Kidney epithelial cell (primary cell): ENCODE results near the gene TTLL11. TPM values are rescaled to one million over a fixed set of nuclear protein-coding genes. Genes with fewer than 3 reads are reported as not detected.

Experiments
- DNase-seq: peaks from one replicate; pipeline ENCODE4 v3.0.0-alpha.2; 2010; ENCODE audit warnings: low read depth
- H3K27me3 ChIP-seq: 2 replicates; pipeline ENCODE4 v1.6.0; 2011; ENCODE audit warnings: low read length; ENCODE audit not compliant: control insufficient read depth, insufficient read depth
- H3K36me3 ChIP-seq: 2 replicates; pipeline ENCODE4 v1.5.1; 2011; ENCODE audit warnings: low read length; ENCODE audit not compliant: control insufficient read depth, insufficient read depth
- H3K4me3 ChIP-seq: 2 replicates; pipeline ENCODE4 v1.5.1; 2011; ENCODE audit warnings: low read depth, mild to moderate bottlenecking, control low read depth, low read length
- total RNA-seq: library from RNA; depleted of rRNA; stranded (reverse); fragments of >200 nt; gene quantifications from 2 replicates; pipeline ENCODE4 v1.2.3, GENCODE V29; 2015
- TF ChIP-seq, protein P1 (sequence below): IDR thresholded peaks from 2 replicates; pipeline ENCODE4 v1.5.1; 2011; ENCODE audit warnings: mild to moderate bottlenecking, moderate library complexity, low read length, control low read depth, inconsistent platforms; ENCODE audit not compliant: insufficient read depth, poor library complexity, severe bottlenecking

TTLL11 gene
- total RNA-seq, 1 donor from 2014 or later, result 4.2 TPM

DNA sequence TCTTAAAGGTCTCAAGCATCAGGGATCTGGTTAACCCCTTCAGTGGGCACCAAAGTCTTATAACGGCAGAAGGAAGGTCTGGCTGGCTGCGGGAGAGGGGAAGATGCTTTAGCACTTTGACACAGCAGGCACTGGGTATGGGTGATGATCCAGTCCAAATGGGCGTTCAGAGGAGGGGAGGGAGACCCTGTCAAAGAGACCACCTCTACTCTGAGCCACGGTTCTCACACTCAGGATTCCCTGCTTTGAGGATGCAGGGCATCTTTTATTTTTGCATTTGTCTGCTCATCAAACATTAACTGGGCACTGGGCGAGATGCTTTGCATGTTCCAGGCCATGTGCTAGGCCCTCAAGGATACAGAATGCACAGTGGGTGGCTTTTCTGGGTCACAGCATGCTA lies 237.6 kb downstream of the TTLL11 start:
- no peak for DNase-seq
- Histone ChIP-seq H3K36me3 (no peaks in the 10 kb centered on the region), H3K27me3 (peaks cover 7% of the 10 kb centered on the region), H3K4me3 (no peak overlapping the region)
- TF ChIP-seq, protein P1, sequence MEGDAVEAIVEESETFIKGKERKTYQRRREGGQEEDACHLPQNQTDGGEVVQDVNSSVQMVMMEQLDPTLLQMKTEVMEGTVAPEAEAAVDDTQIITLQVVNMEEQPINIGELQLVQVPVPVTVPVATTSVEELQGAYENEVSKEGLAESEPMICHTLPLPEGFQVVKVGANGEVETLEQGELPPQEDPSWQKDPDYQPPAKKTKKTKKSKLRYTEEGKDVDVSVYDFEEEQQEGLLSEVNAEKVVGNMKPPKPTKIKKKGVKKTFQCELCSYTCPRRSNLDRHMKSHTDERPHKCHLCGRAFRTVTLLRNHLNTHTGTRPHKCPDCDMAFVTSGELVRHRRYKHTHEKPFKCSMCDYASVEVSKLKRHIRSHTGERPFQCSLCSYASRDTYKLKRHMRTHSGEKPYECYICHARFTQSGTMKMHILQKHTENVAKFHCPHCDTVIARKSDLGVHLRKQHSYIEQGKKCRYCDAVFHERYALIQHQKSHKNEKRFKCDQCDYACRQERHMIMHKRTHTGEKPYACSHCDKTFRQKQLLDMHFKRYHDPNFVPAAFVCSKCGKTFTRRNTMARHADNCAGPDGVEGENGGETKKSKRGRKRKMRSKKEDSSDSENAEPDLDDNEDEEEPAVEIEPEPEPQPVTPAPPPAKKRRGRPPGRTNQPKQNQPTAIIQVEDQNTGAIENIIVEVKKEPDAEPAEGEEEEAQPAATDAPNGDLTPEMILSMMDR, result no peak

DNA sequence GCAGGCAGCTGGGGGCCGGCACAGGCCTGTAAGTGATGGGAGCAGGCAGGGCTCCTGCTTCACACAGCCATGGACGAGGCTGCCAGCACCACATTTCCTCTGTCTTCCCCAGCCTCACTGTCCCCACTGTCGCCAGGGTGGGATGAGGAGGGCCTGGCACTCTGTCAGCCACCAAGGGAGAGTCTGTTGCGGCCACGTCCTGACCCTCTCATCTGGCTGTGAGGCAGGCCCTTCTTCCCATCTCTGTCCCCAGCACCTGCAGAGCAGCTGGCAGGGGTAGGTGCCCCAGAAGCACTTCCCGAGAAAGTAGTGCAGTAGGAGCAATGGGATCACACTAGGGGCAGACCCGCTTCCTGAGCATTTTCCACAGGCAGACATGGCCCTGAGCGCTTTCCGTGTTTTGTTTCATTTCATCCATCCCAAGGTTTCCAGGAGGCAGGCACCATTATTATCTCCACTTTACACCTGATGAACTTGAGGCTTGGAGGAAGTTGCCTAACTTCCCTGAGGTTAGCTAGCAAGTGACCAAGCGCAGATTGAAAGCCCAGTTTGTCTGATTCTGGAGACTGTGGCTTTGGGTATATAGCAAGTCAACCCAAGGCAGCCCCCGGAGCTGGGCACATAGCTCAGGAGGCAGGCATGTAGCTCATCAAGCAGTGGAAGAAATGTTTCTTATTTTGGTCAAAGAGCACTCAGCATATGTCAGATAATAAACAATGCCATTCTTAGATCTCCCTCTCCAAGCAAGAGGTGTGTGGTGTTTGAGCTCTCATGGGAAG lies 239.3 kb downstream of the TTLL11 start:
- TF ChIP-seq, protein P1, result no peak
- Histone ChIP-seq H3K4me3 (no peak overlapping the region), H3K27me3 (peaks cover 6% of the 10 kb centered on the region), H3K36me3 (no peaks in the 10 kb centered on the region)
- DNase-seq, result no peak

DNA sequence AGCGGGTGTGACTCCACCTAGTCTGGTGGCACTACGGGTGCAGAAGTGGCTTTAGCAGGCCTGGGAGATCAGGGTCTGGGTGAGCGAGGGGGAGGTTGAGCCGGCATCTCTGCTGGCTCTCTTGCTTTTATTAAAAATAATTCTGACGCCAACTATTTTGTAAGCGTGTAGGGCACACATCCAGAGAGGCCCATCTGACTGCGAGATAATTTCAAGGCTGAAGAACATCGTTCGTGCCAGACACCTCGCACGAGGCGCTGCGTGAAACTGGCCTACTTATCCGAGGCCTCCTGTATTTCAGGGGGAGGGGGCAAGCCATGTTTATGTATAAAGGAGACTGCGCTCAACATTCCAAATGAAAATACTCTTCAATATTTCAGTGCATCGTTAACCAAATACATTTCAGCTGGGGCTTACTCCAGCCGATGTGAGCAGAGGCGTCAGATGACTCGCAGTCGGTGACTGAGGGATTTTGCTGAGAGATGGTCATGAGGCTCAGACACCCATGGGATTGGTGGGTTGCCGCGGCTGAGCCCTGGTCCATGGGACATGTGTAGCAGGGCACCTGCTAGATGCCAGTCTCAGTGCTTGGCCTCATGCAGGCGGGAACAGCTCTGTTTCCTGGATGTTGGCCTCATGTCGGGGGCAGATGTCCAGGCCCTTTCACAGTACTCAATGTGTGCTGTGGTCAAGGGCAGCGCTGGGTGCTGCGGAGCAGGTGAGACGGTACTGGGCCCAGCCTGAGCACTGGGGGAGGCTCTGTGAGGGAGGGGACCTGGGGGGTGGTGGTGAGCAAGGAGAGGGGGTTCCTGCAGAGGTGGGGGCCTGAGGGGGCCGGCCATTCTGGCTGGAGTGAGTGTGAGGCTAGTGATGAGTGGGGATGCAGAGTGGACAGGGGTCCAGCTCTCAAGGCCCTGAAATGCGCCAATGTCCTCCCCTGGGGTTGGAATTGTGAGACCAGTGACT lies 240.2 kb downstream of the TTLL11 start:
- Histone ChIP-seq H3K27me3 (peaks cover 2% of the 10 kb centered on the region), H3K36me3 (no peaks in the 10 kb centered on the region), H3K4me3 (no peak overlapping the region)
- TF ChIP-seq, protein P1, result no peak
- no peak for DNase-seq

DNA sequence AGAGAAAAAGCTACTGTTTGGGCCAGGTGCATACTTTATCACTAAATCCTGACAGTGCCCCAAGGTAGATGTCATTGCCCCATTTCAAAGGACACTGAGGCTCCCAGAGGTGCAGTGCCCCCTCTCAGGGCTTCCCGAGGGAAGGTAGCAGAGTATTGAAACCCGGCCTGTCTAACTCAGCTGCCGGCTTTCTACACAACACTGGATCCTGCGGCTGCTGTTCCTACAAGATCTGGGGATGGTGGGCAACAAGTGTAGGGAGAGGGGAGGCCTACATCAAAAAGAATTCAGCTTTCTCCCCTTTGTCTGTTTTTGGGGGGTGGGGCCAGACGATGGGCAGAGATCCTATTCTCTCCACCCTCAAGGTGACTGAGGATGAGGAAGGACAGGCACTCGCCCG lies 240.9 kb downstream of the TTLL11 start:
- TF ChIP-seq, protein P1, result no peak
- DNase-seq, result no peak
- Histone ChIP-seq H3K36me3 (no peaks in the 10 kb centered on the region), H3K4me3 (no peak overlapping the region), H3K27me3 (peaks cover 2% of the 10 kb centered on the region)

DNA sequence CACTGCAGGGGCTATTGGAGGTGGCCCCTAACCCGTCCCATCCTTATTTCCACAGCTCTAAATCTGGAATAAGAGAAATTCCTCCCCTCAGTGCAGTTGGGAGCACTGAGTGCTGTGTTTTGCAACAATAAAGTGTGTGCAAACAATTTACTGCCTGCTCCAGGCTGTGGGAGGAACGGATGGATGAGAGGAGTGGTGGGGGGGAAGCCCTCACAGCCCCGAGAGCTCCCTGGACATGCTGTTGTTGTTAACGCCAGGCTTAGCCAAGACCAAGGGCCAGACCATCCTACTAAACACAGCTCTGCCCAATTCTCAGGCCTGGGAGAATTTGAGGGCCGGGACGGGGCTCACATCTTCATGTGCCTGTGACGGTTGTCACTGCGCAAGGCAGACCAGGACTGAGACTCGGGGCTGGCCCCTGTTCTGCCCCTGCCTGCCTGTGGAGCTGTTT lies 241.4 kb downstream of the TTLL11 start:
- Histone ChIP-seq H3K36me3 (no peaks in the 10 kb centered on the region), H3K4me3 (no peak overlapping the region), H3K27me3 (no peaks in the 10 kb centered on the region)
- DNase-seq, result no peak
- TF ChIP-seq, protein P1, result no peak
